NCI-H146 treated with DMSO at 0.1 percent for 48 hours (cell line): ENCODE data around the gene ATP6V0A4.
"Not testable (repeated sequence)": the region's sequence is repeated elsewhere in the genome, so short reads cannot be mapped to it uniquely, and the experiment has no call there.

Source experiments
- DNase-seq: peaks from one replicate; lab custom pipeline; 2025; ENCODE audit not compliant: unreplicated experiment; lab: John Stamatoyannopoulos, UW

The ATP6V0A4 gene

GRCh38 chr7:138752518-138753149, 45.4 kb downstream of the ATP6V0A4 start:
- DNase-seq = no peak

- no peak for DNase-seq
Observed at GRCh38 chr7:138750901-138751464, 47.0 kb downstream of the ATP6V0A4 start.

- DNase-seq = no peak
Observed at GRCh38 chr7:138750473-138750872, 47.5 kb downstream of the ATP6V0A4 start.

- DNase-seq = no peak
Observed at GRCh38 chr7:138749960-138750359, 48.0 kb downstream of the ATP6V0A4 start.

DNA sequence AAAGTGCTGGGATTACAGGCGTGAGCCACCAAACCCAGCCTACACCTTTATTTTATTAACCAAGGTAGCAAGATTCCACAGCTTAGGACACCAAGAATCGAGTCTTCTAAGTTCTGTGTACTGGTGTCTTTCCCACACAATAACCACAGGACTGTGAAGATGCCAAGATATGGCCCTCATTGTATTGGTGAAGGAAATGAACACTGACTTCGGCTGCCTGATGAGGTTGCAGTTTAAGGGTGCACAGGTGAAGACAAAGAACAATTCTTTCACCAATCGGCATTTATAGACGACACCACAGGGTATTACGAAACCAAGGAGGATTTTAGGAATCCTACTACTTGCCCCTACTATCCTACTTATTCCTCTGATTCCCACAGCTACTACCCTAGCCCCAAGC, 49.3 kb downstream of the ATP6V0A4 start:
- DNase-seq = no peak

- DNase-seq = no peak
Observed at GRCh38 chr7:138746073-138746472, 51.9 kb downstream of the ATP6V0A4 start.

DNA sequence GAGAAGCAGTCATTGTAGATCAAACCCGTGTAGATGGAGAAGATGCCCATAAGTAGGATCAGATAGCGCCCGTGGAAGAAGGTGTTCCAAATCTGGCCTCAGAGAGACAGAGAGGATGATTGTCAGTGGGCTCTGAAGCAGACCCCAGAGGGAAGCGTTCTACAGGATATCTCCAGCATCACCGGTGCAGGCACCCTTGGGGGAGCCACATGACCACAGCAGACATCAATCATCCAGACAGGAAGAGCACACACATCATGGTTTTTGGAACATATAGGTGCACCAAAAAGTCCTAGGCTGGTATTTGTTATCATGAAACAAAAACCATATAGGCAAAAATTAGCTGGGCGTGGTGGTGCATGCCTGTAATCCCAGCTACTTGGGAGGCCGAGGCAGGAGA, 52.8 kb downstream of the ATP6V0A4 start:
- no peak for DNase-seq

- no peak for DNase-seq
Observed at GRCh38 chr7:138741453-138741735, 56.6 kb downstream of the ATP6V0A4 start.

GRCh38 chr7:138739859-138740258, 58.1 kb downstream of the ATP6V0A4 start:
- DNase-seq = no peak

DNA sequence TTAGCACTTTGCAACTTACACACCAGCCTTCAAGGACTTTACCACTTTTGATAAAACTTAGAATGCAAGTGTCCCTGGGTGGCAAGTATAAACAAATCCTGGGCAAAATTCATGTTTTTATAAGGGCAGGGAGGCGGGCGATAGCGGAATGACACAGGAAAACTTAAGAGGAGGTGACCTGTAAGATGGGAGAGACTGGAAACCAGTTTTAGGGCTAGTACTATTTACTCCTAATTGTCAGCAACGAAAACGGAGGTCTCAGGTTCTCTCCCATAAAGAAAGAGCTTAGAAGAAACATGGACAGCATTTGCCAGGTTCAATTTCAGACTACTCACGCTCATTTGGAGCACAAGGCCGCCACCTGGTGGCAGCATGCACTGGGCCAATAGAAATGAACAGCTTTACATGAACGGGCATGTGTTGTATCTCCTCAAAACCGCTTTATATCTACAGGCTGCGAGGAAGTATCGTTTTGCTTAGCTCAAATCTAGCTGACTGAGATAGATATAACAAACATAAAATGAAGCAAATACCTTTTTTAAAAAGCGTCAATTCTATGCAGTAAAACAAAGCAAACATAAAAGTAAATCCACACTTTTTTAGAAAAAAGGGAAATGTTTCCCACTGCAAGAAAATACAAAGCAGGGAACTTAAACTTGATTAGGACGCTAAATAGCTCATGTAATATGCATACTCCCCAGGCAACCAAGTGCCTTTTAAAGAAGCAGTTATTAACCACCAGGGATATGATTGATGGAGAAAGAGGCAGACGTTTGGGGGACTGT, 59.3 kb downstream of the ATP6V0A4 start:
- DNase-seq = peak; percentile 74

DNA sequence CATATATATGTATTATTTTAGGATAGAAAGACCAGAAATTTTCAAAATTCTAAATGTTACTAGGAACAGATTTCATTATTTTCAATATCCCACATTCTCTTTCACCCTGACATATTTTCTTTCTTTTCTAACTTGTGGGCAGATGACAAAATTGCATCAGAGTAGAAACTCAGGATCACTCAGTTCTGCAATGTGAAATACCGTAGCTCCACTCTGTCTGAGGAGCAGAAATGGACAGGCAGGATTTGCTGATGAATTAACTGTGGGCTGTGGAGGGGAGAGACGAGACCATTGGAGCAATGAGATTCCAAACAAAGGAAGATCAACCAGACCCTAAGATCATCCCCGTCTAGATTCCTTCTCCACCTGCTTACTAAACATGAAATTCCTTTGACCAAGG, 59.9 kb downstream of the ATP6V0A4 start:
- DNase-seq = no peak

GRCh38 chr7:138735399-138735798, 62.6 kb downstream of the ATP6V0A4 start:
- no peak for DNase-seq

GRCh38 chr7:138731733-138732132, 66.3 kb downstream of the ATP6V0A4 start:
- not testable (repeated sequence) for DNase-seq

DNA sequence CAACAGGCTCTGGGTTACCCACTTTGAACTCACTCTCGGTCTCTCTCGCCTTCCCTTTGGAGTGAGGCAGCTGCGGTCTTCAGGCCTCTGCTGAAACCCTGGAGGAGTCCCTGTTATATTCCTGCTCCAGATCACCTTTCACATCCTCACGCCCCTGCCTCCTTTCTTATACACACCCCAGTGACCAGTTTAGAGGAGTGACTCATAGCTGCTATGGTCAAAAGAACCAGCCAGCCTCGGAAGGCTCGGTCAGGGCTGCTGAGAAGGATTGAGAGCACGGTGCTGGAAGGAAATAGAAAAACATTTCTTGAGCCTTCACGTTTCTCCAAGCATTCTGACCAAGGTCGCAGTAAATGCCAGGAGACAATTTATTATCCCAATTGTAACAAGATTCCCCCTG, 68.6 kb downstream of the ATP6V0A4 start:
- DNase-seq = no peak

- DNase-seq = peak; percentile 6
Observed at GRCh38 chr7:138727336-138728099, 70.5 kb downstream of the ATP6V0A4 start.

DNA sequence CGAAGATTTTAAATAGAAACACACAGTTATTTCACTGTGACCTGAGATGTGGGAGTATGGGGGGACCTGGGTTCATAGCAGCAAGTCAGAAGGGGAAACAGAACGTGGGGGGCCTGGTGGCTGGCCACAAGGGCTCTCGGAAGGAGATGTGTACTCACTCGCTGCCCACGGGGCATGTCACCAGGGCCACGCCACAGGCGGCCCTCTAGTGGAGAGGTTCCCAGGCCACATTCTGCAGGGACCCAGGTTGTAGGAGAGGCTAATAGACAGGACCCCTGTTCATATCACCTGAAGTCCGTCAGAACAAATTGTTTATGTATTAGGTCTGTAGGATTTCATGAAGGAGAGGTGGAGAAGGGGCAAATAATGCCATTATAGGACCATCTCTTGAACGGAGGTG, 71.7 kb downstream of the ATP6V0A4 start:
- DNase-seq = no peak

DNA sequence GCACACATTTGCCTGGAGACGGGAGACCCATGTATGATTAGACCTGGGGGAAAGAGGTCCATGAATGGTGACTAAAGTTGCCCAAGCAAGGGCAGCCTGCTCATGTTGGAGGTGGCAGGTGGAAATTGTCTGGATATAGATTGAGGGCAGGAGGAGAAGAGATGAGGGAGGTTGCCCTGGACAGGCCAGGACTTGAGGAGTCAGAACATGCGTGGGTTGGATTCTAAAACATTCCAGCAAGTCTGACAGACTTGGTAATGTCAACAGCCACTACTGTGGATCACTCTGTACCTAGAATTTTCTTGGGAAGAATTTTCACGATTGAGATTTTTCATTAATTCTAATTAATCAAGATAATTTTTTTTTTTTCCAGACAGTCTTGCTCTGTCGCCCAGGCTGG, 77.7 kb downstream of the ATP6V0A4 start:
- no peak for DNase-seq

DNA sequence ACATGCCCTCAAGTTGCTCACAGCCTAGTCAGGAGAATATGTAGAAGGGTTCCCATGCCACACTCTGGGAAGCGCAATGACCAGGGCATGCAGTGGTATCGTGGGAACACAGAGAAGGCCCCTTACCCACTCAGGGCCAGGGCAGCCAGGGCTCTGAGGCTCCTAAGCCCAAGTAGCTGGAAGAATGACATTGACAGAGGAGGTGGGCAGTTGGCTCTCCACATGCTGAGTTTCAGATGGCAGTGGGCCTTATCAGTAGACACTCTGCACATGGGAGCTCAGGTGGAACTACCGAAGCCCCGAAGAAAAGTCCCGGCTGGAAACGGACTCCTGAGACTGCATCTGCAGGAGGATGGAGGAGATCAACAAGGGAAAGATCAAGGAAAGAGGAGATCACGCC, 81.1 kb downstream of the ATP6V0A4 start:
- DNase-seq = no peak

- no peak for DNase-seq
Observed at GRCh38 chr7:138713191-138713590, 84.8 kb downstream of the ATP6V0A4 start.

DNA sequence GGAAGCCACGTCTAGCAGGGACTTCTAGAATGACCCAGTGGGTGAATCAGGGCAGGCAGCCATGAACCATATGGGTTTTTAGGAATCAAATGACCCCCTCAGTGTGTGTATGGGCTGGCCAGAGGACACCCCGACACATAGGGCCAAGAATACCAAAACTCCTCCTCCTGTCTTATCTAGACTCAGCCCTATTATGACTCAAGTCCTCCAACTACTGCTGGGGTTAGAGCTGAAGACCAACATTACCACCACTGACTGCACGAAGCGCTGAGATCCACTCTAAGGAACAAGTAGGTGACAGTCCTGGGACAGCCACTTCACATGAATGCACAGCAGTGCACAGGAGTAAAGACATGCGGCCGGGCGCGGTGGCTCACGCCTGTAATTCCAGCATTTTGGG, 85.3 kb downstream of the ATP6V0A4 start:
- no peak for DNase-seq

DNA sequence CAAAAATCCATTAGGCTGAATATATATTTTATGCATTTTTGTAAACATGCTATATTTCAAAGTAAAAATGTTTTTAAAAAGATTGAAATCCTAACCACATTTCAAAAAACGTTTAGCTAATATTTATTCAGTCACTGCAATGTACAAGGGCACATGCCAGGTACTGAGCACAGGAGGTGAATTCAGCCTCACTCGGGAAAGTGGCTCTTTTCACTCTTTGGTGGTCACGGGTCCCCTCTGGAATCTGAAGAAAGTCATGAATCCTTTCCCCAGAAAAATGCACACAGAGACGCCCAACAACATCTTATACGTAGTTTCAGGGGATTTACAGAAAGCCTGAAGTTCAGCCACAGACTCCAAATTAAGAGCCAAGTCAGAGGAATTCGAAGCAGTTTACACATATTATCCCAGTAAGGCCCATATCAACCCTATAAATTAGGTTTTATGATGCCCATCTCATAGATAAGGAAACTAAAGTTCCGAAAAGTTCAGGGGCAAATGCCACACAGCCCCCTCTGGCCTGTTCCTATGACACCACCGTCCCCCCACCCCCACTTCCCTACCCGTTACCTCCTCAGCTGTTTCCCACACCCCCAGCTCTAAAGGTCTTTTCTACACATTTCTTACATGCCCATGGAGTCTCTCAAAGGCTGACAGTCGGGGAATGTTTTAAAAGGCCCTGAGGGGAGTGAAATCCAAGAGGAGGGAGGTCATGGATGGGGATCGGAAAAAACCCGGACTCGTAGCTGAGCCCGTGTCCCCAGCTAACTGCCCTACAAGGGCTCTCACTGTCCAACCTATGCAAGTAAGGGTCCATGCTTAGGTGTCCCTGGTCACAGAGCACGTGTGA, 87.2 kb downstream of the ATP6V0A4 start:
- no peak for DNase-seq
